Heart left ventricle (tissue), 16 donors: ENCODE measurements around the gene NFAT5. TPM values are rescaled to one million over a fixed set of nuclear protein-coding genes. Genes with fewer than 3 reads are reported as not detected.

Experiments
- ATAC-seq, 4 donors: fragments of 200-7000 bp; cut with Tn5 transposase; one replicate each; pipeline ENCODE4 v1.9.1; 2020 to 2022; ENCODE audit warnings: moderate library complexity in 4 of 4, mild to moderate bottlenecking in 3 of 4, moderate number of reproducible peaks in 1 of 4
- DNase-seq, 5 donors: peaks; one replicate each; pipeline ENCODE4 v3.0.0-alpha.2; 2020
- H3K27ac ChIP-seq, 12 donors: fragments of 200-600 bp; sonication (generic) in 4 of 12; one replicate each; pipeline versions ENCODE4 v1.5.0 to v1.8.0; 2016 to 2022; ENCODE audit warnings: mild to moderate bottlenecking in 2 of 12
- H3K27me3 ChIP-seq, 9 donors: fragments of 200-600 bp; sonication (generic) in 2 of 9; one replicate each; pipeline versions ENCODE4 v1.5.1 to v1.8.0; 2016 to 2022; ENCODE audit warnings: mild to moderate bottlenecking in 3 of 9
- H3K36me3 ChIP-seq, 9 donors: fragments of 200-600 bp; sonication (generic) in 2 of 9; one replicate each; pipeline versions ENCODE4 v1.5.0 to v1.8.0; 2018 to 2022; ENCODE audit warnings: mild to moderate bottlenecking in 2 of 9
- H3K4me1 ChIP-seq, 12 donors: fragments of 200-600 bp; sonication (generic) in 4 of 12; one replicate each; pipeline versions ENCODE4 v1.5.0 to v1.8.0; 2016 to 2022; ENCODE audit warnings: mild to moderate bottlenecking in 3 of 12
- H3K4me3 ChIP-seq, 12 donors: fragments of 200-600 bp; sonication (generic) in 4 of 12; one replicate each; pipeline versions ENCODE4 v1.5.0 to v1.8.0; 2017 to 2022; ENCODE audit warnings: mild to moderate bottlenecking in 9 of 12, moderate library complexity in 4 of 12
- H3K9me3 ChIP-seq, 12 donors: fragments of 200-600 bp; sonication (generic) in 4 of 12; one replicate each; pipeline versions ENCODE4 v1.5.0 to v1.8.0; 2016 to 2022; ENCODE audit warnings: mild to moderate bottlenecking in 1 of 12
- POLR2A ChIP-seq, 2 donors: fragments of 450-650 bp; IDR thresholded peaks; one replicate each; pipeline ENCODE4 v1.6.1; 2017; ENCODE audit warnings: antibody characterized with exemption in 2 of 2, mild to moderate bottlenecking in 2 of 2, moderate library complexity in 2 of 2
- WGBS, 4 donors: extraction: QIAGEN DNeasy Blood & Tissue Kit in 2 of 4; methylation state at CpG; one replicate each; pipeline versions ENCODE4 v1.1.5 to v1.1.7; 2013 to 2018; 5-methylcytosine and 5-hydroxymethylcytosine counted together
- intact Hi-C, 10 donors: fragments of 100-400 bp; cut with DNase I; formaldehyde crosslinking; loops; one replicate each; pipeline versions ENCODE4 v1.11.1 to v1.14.2; 2022
- polyA plus RNA-seq, 2 donors: library from polyadenylated mRNA; stranded (reverse); fragments of 200-250 nt; gene quantifications; one replicate each; pipeline ENCODE4 v1.2.3, GENCODE V29; 2013
- total RNA-seq, 9 donors: library from RNA; depleted of rRNA in 2 of 9; stranded (reverse); fragments of >200 nt in 2 of 9; fragmentation: NEBNext Ultra II Directional in 3 of 9; extraction: Animal tissue kit (Norgen Biotek cat#: 25700) in 3 of 9; gene quantifications; one replicate each; pipeline versions ENCODE4 v1.1.0 to v1.2.4, GENCODE V29; 2016 to 2023
- TF ChIP-seq, protein P1 (sequence below), 12 donors: fragments of 200-600 bp; sonication (generic) in 4 of 12; IDR thresholded peaks; one replicate each; pipeline versions ENCODE4 v1.5.0 to v1.8.0; 2018 to 2022; ENCODE audit warnings: antibody characterized with exemption in 12 of 12, mild to moderate bottlenecking in 5 of 12
- donor health status: ischemic (EF 13 %, LVEDD 7.1; RV severe dilation, severe dysfunction).
- donor health status: healthy with polysubstance abuse.
- donor health status: DM: no; HTN: yes; CAD: no.
- donor health status: DM: no; HTN: no; CAD: no.
- donor health status: ischemic (EF 25% LVEDD 6.9; RV normal size, moderate dysfunction).
- donor health status: ischemic (EF 25% LVEDD 5.7; RV mildly dilated, moderate dysfunction).
- donor health status: healthy.
- donor health status: DM: yes; HTN: yes; CAD: no.
- donor health status: ischemic (EF 35%, LVEDD 5.7; RV mildly dilated, moderate dysfunction).
- donor health status: nonischemic (EF 11% LVEDD 7.7; RV severe dilation, severe dysfunction).
- donor health status: DM: yes; HTN: yes; CAD: no.
- donor health status: PGD.
- donor health status: ischemic (EF 29% LVEDD 5.4; RV normal size, mild dysfunction).
- donor health status: nonischemic (EF 23%, LVEDD 6.1; RV moderate dilation, normal function).

The NFAT5 gene
- total and polyA plus RNA-seq, 11 donors, result 4.9 to 30.5 (median 20.6) TPM

GRCh38 chr16:69691980-69692911, 126.5 kb downstream of the NFAT5 start:
- no peak overlapping the region for H3K27ac ChIP-seq
- intact Hi-C loops, result loop anchor here in 1 of 10 donors (10.0 kb wide), 1 partner anchor 297 kb away; no protein-coding TSS in a partner anchor
- H3K4me3 ChIP-seq, result no peak overlapping the region
- no peaks in the 10 kb centered on the region for H3K4me1 ChIP-seq
- H3K36me3 ChIP-seq, result peaks cover 6 to 93% (median 84%) of the 10 kb centered on the region in 9 donors
- 62 to 79% (median 76%) methylated on average over 4 of the region's 4 CpGs for WGBS, 4 donors
- DNase-seq (no peak), ATAC-seq (peak in 3 of 4 donors; percentile 42 to 56 (median 43))
- TF ChIP-seq, protein P1, sequence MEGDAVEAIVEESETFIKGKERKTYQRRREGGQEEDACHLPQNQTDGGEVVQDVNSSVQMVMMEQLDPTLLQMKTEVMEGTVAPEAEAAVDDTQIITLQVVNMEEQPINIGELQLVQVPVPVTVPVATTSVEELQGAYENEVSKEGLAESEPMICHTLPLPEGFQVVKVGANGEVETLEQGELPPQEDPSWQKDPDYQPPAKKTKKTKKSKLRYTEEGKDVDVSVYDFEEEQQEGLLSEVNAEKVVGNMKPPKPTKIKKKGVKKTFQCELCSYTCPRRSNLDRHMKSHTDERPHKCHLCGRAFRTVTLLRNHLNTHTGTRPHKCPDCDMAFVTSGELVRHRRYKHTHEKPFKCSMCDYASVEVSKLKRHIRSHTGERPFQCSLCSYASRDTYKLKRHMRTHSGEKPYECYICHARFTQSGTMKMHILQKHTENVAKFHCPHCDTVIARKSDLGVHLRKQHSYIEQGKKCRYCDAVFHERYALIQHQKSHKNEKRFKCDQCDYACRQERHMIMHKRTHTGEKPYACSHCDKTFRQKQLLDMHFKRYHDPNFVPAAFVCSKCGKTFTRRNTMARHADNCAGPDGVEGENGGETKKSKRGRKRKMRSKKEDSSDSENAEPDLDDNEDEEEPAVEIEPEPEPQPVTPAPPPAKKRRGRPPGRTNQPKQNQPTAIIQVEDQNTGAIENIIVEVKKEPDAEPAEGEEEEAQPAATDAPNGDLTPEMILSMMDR (IDR thresholded peaks at IDR 0.05), result no peak
- no peaks in the 10 kb centered on the region for H3K9me3 ChIP-seq
- no peaks in the 10 kb centered on the region for H3K27me3 ChIP-seq

DNA sequence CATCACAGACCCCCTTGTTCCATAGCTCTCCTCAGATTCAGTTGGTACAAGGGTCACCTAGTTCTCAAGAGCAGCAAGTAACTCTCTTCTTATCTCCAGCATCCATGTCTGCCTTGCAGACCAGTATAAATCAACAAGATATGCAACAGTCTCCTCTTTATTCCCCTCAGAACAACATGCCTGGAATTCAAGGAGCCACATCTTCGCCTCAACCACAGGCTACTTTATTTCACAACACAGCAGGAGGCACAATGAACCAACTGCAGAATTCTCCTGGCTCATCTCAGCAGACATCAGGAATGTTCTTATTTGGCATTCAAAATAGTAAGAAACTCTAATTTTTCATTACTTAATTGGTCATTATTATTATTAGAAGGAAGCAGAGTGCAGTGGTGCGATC, 128.2 kb downstream of the NFAT5 start:
- DNase-seq (no peak), ATAC-seq (no peak)
- H3K4me1 ChIP-seq, result no peaks in the 10 kb centered on the region
- peaks cover 6 to 100% (median 84%) of the 10 kb centered on the region in 9 donors for H3K36me3 ChIP-seq
- no peak overlapping the region for H3K4me3 ChIP-seq
- intact Hi-C loops, result loop anchor here in 1 of 10 donors (10.0 kb wide), 1 partner anchor 299 kb away; no protein-coding TSS in a partner anchor
- H3K27ac ChIP-seq, result no peak overlapping the region
- no peaks in the 10 kb centered on the region for H3K9me3 ChIP-seq
- no peaks in the 10 kb centered on the region for H3K27me3 ChIP-seq
- TF ChIP-seq, protein P1 (IDR thresholded peaks at IDR 0.05), result no peak
- no peak for TF ChIP-seq POLR2A (IDR thresholded peaks at IDR 0.05)
- WGBS, 4 donors, result 94 to 98% (median 96%) methylated on average over 2 of the region's 2 CpGs

- peaks cover 3 to 91% (median 63%) of the 10 kb centered on the region in 9 donors for H3K36me3 ChIP-seq
- DNase-seq, result no peak
- no peak overlapping the region for H3K4me3 ChIP-seq
- WGBS, 4 donors, result 92 to 94% (median 93%) methylated on average over 3 of the region's 3 CpGs
- H3K27me3 ChIP-seq, result no peaks in the 10 kb centered on the region
- no peaks in the 10 kb centered on the region for H3K4me1 ChIP-seq
- no peaks in the 10 kb centered on the region for H3K9me3 ChIP-seq
- TF ChIP-seq POLR2A (IDR thresholded peaks at IDR 0.05), result no peak
- TF ChIP-seq, protein P1 (IDR thresholded peaks at IDR 0.05), result no peak
- H3K27ac ChIP-seq, result no peak overlapping the region
- no peak for ATAC-seq
- intact Hi-C loops, result loop anchor here in 1 of 10 donors (10.0 kb wide), 1 partner anchor 304 kb away; no protein-coding TSS in a partner anchor
Measured at GRCh38 chr16:69698404-69698803, 132.6 kb downstream of the NFAT5 start.

DNA sequence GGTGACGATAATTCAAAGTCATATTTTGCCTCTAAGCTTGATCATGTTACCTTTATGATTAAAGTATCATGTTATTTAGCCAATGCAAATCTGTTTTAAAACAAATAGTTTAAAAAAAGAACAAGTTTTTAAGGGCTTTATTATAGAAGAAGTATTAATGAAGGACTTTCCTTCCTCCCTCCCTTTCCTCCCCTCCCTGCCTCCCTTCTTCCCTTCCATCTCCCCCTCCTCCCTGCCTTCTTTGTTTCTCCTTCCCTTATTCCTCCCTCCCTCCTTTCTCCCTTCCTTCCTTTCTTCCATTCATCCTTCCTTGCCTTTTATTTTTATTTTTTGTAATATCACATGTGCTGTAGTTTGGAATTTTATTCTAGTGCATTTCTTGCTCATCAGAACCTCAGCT, 134.1 kb downstream of the NFAT5 start:
- Histone ChIP-seq H3K27me3 (no peaks in the 10 kb centered on the region), H3K27ac (no peak overlapping the region), H3K36me3 (peaks cover 2 to 91% (median 56%) of the 10 kb centered on the region in 9 donors), H3K9me3 (no peaks in the 10 kb centered on the region), H3K4me3 (no peak overlapping the region), H3K4me1 (no peaks in the 10 kb centered on the region)
- WGBS, 4 donors, result 79 to 95% (median 92%) methylated on average over 1 of the region's 1 CpG
- no peak for TF ChIP-seq POLR2A (IDR thresholded peaks at IDR 0.05)
- TF ChIP-seq, protein P1 (IDR thresholded peaks at IDR 0.05), result no peak
- DNase-seq, result no peak
- intact Hi-C loops, result loop anchor here in 2 of 10 donors (10.0 kb wide), 1 partner anchor 305 kb away; no protein-coding TSS in a partner anchor
- ATAC-seq, result no peak
